HepG2 (cell line): ENCODE measurements around the gene GNAS. TPM values are rescaled to one million over a fixed set of nuclear protein-coding genes. Genes with fewer than 3 reads are reported as not detected.

ENCODE experiments used
- ATAC-seq: fragments of 200-7000 bp; cut with Tn5 transposase; 3 replicates; pipeline ENCODE4 v1.9.1; 2020; ENCODE audit warnings: mild to moderate bottlenecking, moderate library complexity
- BruUV-seq: library from RNA; stranded (reverse); fragments of 400-500 nt; replicated peaks from 2 replicates; lab custom pipeline; 2021; lab: Mats Ljungman, UMichigan
- CTCF ChIA-PET: fragments of 300-600 bp; formaldehyde crosslinking; extraction: SDS; loops from one replicate; lab custom pipeline; 2021; ENCODE audit warnings: low total read pairs, inconsistent platforms, low intra/inter-chr PET ratio; lab: Yijun Ruan, JAX
- POLR2A ChIA-PET: fragments of 350-600 bp; sonication (Branson Sonifier 250); formaldehyde crosslinking; loops from one replicate; lab custom pipeline; 2020; ENCODE audit warnings: antibody characterized with exemption, inconsistent platforms; lab: Yijun Ruan, JAX
- DNase-seq: peaks from one replicate; pipeline ENCODE4 v3.0.0-alpha.2; 2015; ENCODE audit warnings: low spot score
- FAIRE-seq: peaks from 3 replicates; lab custom pipeline; 2011; peaks lifted over from hg19 to GRCh38; lab: Jason Lieb, UNC
- H2AFZ ChIP-seq: one replicate; pipeline ENCODE4 v1.6.1; 2011; ENCODE audit warnings: low read length, inconsistent platforms
- H3K27ac ChIP-seq: fragments of 300-600 bp; 3 replicates; pipeline ENCODE4 v1.8.0; 2011; ENCODE audit warnings: mixed run types, mild to moderate bottlenecking, mixed read lengths, low read length, inconsistent platforms; ENCODE audit not compliant: insufficient read depth; ENCODE audit errors: extremely low read length
- H3K27me3 ChIP-seq, 2 experiments: fragments of 200-600 bp in 1 of 2; 2 replicates in 1 of 2; 3 replicates in 1 of 2; pipeline versions ENCODE4 v1.6.0 to v1.8.0; 2011; ENCODE audit warnings: low read length in 2 of 2, mild to moderate bottlenecking in 2 of 2, moderate library complexity in 2 of 2, inconsistent platforms in 1 of 2; ENCODE audit not compliant: insufficient read depth in 2 of 2, control insufficient read depth in 1 of 2
- H3K36me3 ChIP-seq, 2 experiments: fragments of 200-600 bp in 1 of 2; replicated peaks in 1 of 2; 2 replicates in 1 of 2; 3 replicates in 1 of 2; pipeline versions ENCODE4 v1.5.1 to v1.8.0; 2011; ENCODE audit warnings: low read length in 2 of 2, inconsistent platforms in 1 of 2; ENCODE audit not compliant: insufficient read depth in 2 of 2, control insufficient read depth in 1 of 2
- H3K4me1 ChIP-seq: 2 replicates; pipeline ENCODE4 v1.5.1; 2012; ENCODE audit warnings: low read length, inconsistent platforms; ENCODE audit not compliant: insufficient read depth
- H3K4me2 ChIP-seq: 2 replicates; pipeline ENCODE4 v1.6.0; 2011; ENCODE audit warnings: low read depth, low read length, inconsistent platforms
- H3K4me3 ChIP-seq, 3 experiments: fragments of 200-600 bp in 1 of 3; sonication (generic), shearing (Covaris generic) in 1 of 3; replicated peaks in 1 of 3; 2 replicates each; pipeline ENCODE4 v1.5.1; 2011 to 2016; ENCODE audit warnings: low read length in 3 of 3, inconsistent platforms in 2 of 3, low read depth in 2 of 3, mild to moderate bottlenecking in 2 of 3, control low read depth in 1 of 3, mixed read lengths in 1 of 3; ENCODE audit not compliant: insufficient read depth in 1 of 3
- H3K79me2 ChIP-seq: one replicate; pipeline ENCODE4 v1.6.1; 2011; ENCODE audit warnings: low read length, inconsistent platforms; ENCODE audit not compliant: insufficient read depth
- H3K9ac ChIP-seq: 2 replicates; pipeline ENCODE4 v1.6.0; 2011; ENCODE audit warnings: mild to moderate bottlenecking, low read depth, low read length, inconsistent platforms; ENCODE audit not compliant: insufficient read depth
- H3K9me3 ChIP-seq: 2 replicates; pipeline ENCODE4 v1.5.1; 2012; ENCODE audit warnings: mild to moderate bottlenecking, low read length
- H4K20me1 ChIP-seq: 2 replicates; pipeline ENCODE4 v1.6.0; 2011; ENCODE audit warnings: inconsistent platforms, mild to moderate bottlenecking, low read length, moderate library complexity; ENCODE audit not compliant: insufficient read depth
- CAMTA2 ChIP-seq: sonication (generic); formaldehyde crosslinking; IDR thresholded peaks from 2 replicates; pipeline ENCODE4 v1.4.0; 2020; ENCODE audit warnings: mild to moderate bottlenecking, missing genetic modification reagents, borderline replicate concordance
- ERF ChIP-seq: IDR thresholded peaks from 2 replicates; pipeline ENCODE4 v1.6.1; 2018; ENCODE audit warnings: missing biosample characterization, missing genetic modification reagents
- KDM6A ChIP-seq: IDR thresholded peaks from 2 replicates; pipeline ENCODE4 v1.6.1; 2016; ENCODE audit warnings: low read depth
- MED13 ChIP-seq: sonication (generic); formaldehyde crosslinking; IDR thresholded peaks from 2 replicates; pipeline ENCODE4 v1.5.0; 2020; ENCODE audit warnings: missing genetic modification reagents
- NR0B2 ChIP-seq: sonication (generic); formaldehyde crosslinking; IDR thresholded peaks from 2 replicates; pipeline ENCODE4 v1.4.0; 2020; ENCODE audit warnings: mild to moderate bottlenecking, missing genetic modification reagents
- PHF21A ChIP-seq: sonication (generic); formaldehyde crosslinking; IDR thresholded peaks from 2 replicates; pipeline ENCODE4 v1.5.0; 2020; ENCODE audit warnings: mild to moderate bottlenecking, missing genetic modification reagents
- POLR2AphosphoS5 ChIP-seq: IDR thresholded peaks from 2 replicates; pipeline ENCODE4 v1.6.1; 2012; ENCODE audit warnings: low read depth, low read length
- POLR2G ChIP-seq: fragments of 200-400 bp; formaldehyde crosslinking; IDR thresholded peaks from 2 replicates; pipeline ENCODE4 v1.6.1; 2018; ENCODE audit warnings: mild to moderate bottlenecking, low read depth, low read length, moderate library complexity
- PPARG ChIP-seq: conservative IDR thresholded peaks from 2 replicates; pipeline ENCODE4 v1.6.1; 2016; ENCODE audit warnings: missing biosample characterization, missing genetic modification reagents
- SP4 ChIP-seq: sonication (generic); formaldehyde crosslinking; IDR thresholded peaks from 2 replicates; pipeline ENCODE4 v1.8.1; 2023; ENCODE audit warnings: mild to moderate bottlenecking, missing genetic modification reagents
- SRF ChIP-seq: IDR thresholded peaks from 2 replicates; pipeline ENCODE4 v1.6.1; 2011; ENCODE audit warnings: mild to moderate bottlenecking, low read depth, low read length, moderate library complexity
- TAF1 ChIP-seq: sonication (generic); formaldehyde crosslinking; IDR thresholded peaks from 2 replicates; pipeline ENCODE4 v1.4.0; 2020; ENCODE audit warnings: missing genetic modification reagents
- ZMAT3 ChIP-seq: sonication (generic); formaldehyde crosslinking; conservative IDR thresholded peaks from 2 replicates; pipeline ENCODE4 v1.7.0; 2021; ENCODE audit warnings: missing genetic modification reagents
- ZNF205 ChIP-seq: IDR thresholded peaks from 2 replicates; pipeline ENCODE4 v1.6.1; 2018; ENCODE audit warnings: missing biosample characterization, missing genetic modification reagents
- ZNF788 ChIP-seq: sonication (generic); formaldehyde crosslinking; IDR thresholded peaks from 2 replicates; pipeline ENCODE4 v1.5.0; 2020; ENCODE audit warnings: mild to moderate bottlenecking, missing genetic modification reagents, borderline replicate concordance
- ZSCAN9 ChIP-seq: IDR thresholded peaks from 2 replicates; pipeline ENCODE4 v1.6.1; 2016; ENCODE audit warnings: borderline replicate concordance
- WGBS: methylation state at CpG from one replicate; pipeline ENCODE4 v1.1.6; 2017; ENCODE audit warnings: low lambda C conversion rate; 5-methylcytosine and 5-hydroxymethylcytosine counted together
- in situ Hi-C: cut with HindIII; loops from 2 replicates; pipeline ENCODE4 v1.10.0; 2017; ENCODE audit warnings: low pct_unique_long_range_greater_than_20kb; ENCODE audit not compliant: extremely low pct_ligation_motif_present
- intact Hi-C: fragments of 100-400 bp; cut with micrococcal nuclease; formaldehyde crosslinking; loops from one replicate; pipeline ENCODE4 v1.10.0; 2022; ENCODE audit not compliant: unreplicated experiment
- polyA plus RNA-seq, 8 experiments: library from polyadenylated mRNA; depleted of rRNA in 3 of 8; stranded (reverse) in 7 of 8; unstranded in 1 of 8; fragments of >200 nt; fragmentation: Illumina TruSeq in 4 of 8; extraction: Trizol in 4 of 8; gene quantifications; 2 replicates each; pipeline versions ENCODE4 v1.2.1 to v1.2.3, GENCODE V29; 2011 to 2016; ENCODE audit warnings: low read depth in 4 of 8, missing spikeins in 1 of 8, mixed read lengths in 1 of 8; ENCODE audit not compliant: insufficient read depth in 1 of 8
- total RNA-seq, 5 experiments: library from RNA; depleted of rRNA; stranded (reverse); fragments of >200 nt; fragmentation: Illumina TruSeq; extraction: Trizol; gene quantifications; 2 replicates each; pipeline ENCODE4 v1.2.3, GENCODE V29; 2016; ENCODE audit warnings: low read depth in 1 of 5
- TF ChIP-seq, protein P1 (sequence below): sonication (generic); formaldehyde crosslinking; IDR thresholded peaks from 2 replicates; pipeline ENCODE4 v1.5.0; 2020; ENCODE audit warnings: mild to moderate bottlenecking, missing genetic modification reagents

GNAS gene
- total and polyA plus RNA-seq, 2 of the 13 experiments (the other 11 are each of a cell fraction or from before 2014, with no cell fraction given) = 407 to 1,008 TPM

DNA sequence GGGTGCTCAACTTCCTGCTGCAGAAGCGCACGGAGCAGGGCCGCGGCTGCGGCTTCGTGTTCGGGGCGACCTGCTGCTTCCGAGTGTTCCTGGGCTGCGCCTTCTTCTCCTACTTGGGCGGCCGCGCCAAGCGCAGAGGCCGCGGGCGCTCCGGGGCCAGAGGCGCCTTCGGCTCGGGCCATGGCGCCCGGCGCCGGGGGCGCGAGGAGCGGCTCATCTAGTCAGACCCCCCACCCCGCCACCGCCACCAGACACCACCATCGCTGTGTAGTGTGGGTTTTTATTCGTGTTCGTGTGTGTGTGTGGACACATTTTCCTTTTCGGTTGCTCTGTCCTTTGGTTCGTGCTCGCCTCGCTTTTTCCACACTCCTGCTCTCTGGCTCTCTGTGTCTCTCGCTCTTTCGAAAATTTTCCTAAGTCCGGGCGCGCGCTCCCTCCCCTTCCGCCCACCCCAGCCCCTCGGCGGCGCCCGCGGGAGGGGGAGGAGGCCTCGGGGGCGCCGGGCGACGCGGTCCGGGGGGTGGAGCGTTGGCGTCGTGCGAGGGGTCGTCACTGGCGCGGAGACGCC is 38.1 kb downstream of the GNAS start (continued):
- TF ChIP-seq ZMAT3 (CRISPR knock-in tag) = 0 out of 2 replicates have a peak, but pooled peaks have one; percentile 23
- TF ChIP-seq CAMTA2 (CRISPR knock-in tag) = peak; percentile 62; the same call in 1 of the 2 replicates
- peak; percentile 62; the same call in 1 of the 2 replicates for TF ChIP-seq PPARG (CRISPR knock-in tag)
- peak; percentile 9; the same call in 1 of the 2 replicates for TF ChIP-seq MED13 (CRISPR knock-in tag)
- TF ChIP-seq ZNF788 (CRISPR knock-in tag) = peak; percentile 28; the same call in 1 of the 2 replicates
- TF ChIP-seq ERF = 0 out of 2 replicates have a peak, but pooled peaks have one; percentile 63
- TF ChIP-seq, protein P1, sequence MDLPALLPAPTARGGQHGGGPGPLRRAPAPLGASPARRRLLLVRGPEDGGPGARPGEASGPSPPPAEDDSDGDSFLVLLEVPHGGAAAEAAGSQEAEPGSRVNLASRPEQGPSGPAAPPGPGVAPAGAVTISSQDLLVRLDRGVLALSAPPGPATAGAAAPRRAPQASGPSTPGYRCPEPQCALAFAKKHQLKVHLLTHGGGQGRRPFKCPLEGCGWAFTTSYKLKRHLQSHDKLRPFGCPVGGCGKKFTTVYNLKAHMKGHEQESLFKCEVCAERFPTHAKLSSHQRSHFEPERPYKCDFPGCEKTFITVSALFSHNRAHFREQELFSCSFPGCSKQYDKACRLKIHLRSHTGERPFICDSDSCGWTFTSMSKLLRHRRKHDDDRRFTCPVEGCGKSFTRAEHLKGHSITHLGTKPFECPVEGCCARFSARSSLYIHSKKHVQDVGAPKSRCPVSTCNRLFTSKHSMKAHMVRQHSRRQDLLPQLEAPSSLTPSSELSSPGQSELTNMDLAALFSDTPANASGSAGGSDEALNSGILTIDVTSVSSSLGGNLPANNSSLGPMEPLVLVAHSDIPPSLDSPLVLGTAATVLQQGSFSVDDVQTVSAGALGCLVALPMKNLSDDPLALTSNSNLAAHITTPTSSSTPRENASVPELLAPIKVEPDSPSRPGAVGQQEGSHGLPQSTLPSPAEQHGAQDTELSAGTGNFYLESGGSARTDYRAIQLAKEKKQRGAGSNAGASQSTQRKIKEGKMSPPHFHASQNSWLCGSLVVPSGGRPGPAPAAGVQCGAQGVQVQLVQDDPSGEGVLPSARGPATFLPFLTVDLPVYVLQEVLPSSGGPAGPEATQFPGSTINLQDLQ (CRISPR knock-in tag) = no peak; the same call in 1 of the 2 replicates
- TF ChIP-seq KDM6A (CRISPR knock-in tag) = 0 out of 2 replicates have a peak, but pooled peaks have one; percentile 13
- TF ChIP-seq ZSCAN9 = no peak

- in situ Hi-C loops (loop anchor here (5.0 kb wide), 1 partner anchor 91 kb away; the partner anchor contains the start of gene NELFCD), intact Hi-C loops (loop anchor here (5.0 to 10.0 kb wide), 2 partner anchors 91 to 236 kb away; partner anchors contain the start of genes NELFCD and STX16)
- ChIA-PET POLR2A (interaction anchor here (1.1 to 1.4 kb wide), 5 partner anchors 9 to 502 kb away, joined by 3 to 12 read pairs (median 3); partner anchors contain the start of genes ATP5F1E, NELFCD and VAPB), CTCF (no interaction called here)
- H3K9ac ChIP-seq = peak overlapping the region; percentile 89
- no peak for FAIRE-seq
- no peak overlapping the region for H2AFZ ChIP-seq
- peaks cover 34% of the 10 kb centered on the region for H4K20me1 ChIP-seq
- peak overlapping the region; percentile 86 to 98 (median 91); a peak in 5 of 6 replicates for H3K4me3 ChIP-seq
- WGBS = 2% methylated on average over 41 of the region's 105 CpGs
- H3K79me2 ChIP-seq = peaks cover 43% of the 10 kb centered on the region
- no peaks in the 10 kb centered on the region; a peak in 1 of 5 replicates for H3K27me3 ChIP-seq
- no peaks in the 10 kb centered on the region for H3K9me3 ChIP-seq
- H3K4me1 ChIP-seq = peaks cover 49% of the 10 kb centered on the region
- ATAC-seq = peak; percentile 26
- H3K27ac ChIP-seq = peak overlapping the region; percentile 95
- peak overlapping the region; percentile 74 for H3K4me2 ChIP-seq
- peaks cover under 1 to 10% of the 10 kb centered on the region in 2 experiments; a peak in 3 of 5 replicates for H3K36me3 ChIP-seq
- no TSS peak for BruUV-seq
- DNase-seq = no peak
- TF ChIP-seq ZNF205 (CRISPR knock-in tag) (no peak), CAMTA2 (CRISPR knock-in tag) (0 out of 2 replicates have a peak, but pooled peaks have one; percentile 42), NR0B2 (CRISPR knock-in tag) (0 out of 2 replicates have a peak, but pooled peaks have one; percentile 11), SRF (0 out of 2 replicates have a peak, but pooled peaks have one; percentile 12), TAF1 (CRISPR knock-in tag) (peak; percentile 31; the same call in 1 of the 2 replicates), POLR2G (peak; percentile 57; the same call in 1 of the 2 replicates), POLR2AphosphoS5 (peak; percentile 54; the same call in 1 of the 2 replicates), SP4 (CRISPR knock-in tag) (0 out of 2 replicates have a peak, but pooled peaks have one; percentile 2), PHF21A (CRISPR knock-in tag) (0 out of 2 replicates have a peak, but pooled peaks have one; percentile 4)
Measured at GRCh38 chr20:58891086-58891717, 38.7 kb downstream of the GNAS start.
